A673 (cell line): ENCODE measurements around the gene ZNF319. TPM values are rescaled to one million over a fixed set of nuclear protein-coding genes. Genes with fewer than 3 reads are reported as not detected.

Source experiments
- BruUV-seq: library from RNA; stranded (reverse); fragments of 400-500 nt; replicated peaks from 2 replicates; lab custom pipeline; 2021; lab: Mats Ljungman, UMichigan
- CTCF ChIA-PET: fragments of 300-600 bp; sonication (Branson Sonifier 250); formaldehyde crosslinking; loops from one replicate; lab custom pipeline; 2022; ENCODE audit warnings: antibody characterized with exemption; lab: Charles Lee
- POLR2A ChIA-PET: fragments of 300-600 bp; sonication (Branson Sonifier 250); formaldehyde crosslinking; loops from one replicate; lab custom pipeline; 2022; ENCODE audit warnings: antibody characterized with exemption; ENCODE audit not compliant: low non-redundant PET; lab: Charles Lee
- DNase-seq: peaks from one replicate; pipeline ENCODE4 v3.0.0-alpha.2; 2015; ENCODE audit warnings: low spot score
- H3K27ac ChIP-seq: fragments of 200-600 bp; sonication (generic); 2 replicates; pipeline ENCODE4 v1.5.1; 2016; ENCODE audit warnings: mixed run types, low read depth, mild to moderate bottlenecking, mixed read lengths, antibody characterized with exemption, low read length; ENCODE audit not compliant: poor library complexity, severe bottlenecking
- H3K27me3 ChIP-seq: fragments of 200-600 bp; sonication (generic); replicated peaks from 2 replicates; pipeline ENCODE4 v1.6.1; 2017; ENCODE audit warnings: mixed run types, low read depth, mild to moderate bottlenecking, mixed read lengths, antibody characterized with exemption, low read length; ENCODE audit not compliant: insufficient read depth, poor library complexity
- H3K36me3 ChIP-seq: fragments of 200-600 bp; sonication (generic); 2 replicates; pipeline ENCODE4 v1.6.1; 2016; ENCODE audit warnings: mixed run types, mild to moderate bottlenecking, mixed read lengths, antibody characterized with exemption, low read length; ENCODE audit not compliant: insufficient read depth, poor library complexity, severe bottlenecking
- H3K4me1 ChIP-seq: fragments of 200-600 bp; sonication (generic); 2 replicates; pipeline ENCODE4 v1.6.1; 2017; ENCODE audit warnings: mixed run types, mild to moderate bottlenecking, mixed read lengths, antibody characterized with exemption, low read length; ENCODE audit not compliant: insufficient read depth, poor library complexity, severe bottlenecking
- H3K4me3 ChIP-seq: fragments of 200-600 bp; sonication (generic); 2 replicates; pipeline ENCODE4 v1.5.1; 2016; ENCODE audit warnings: low read depth, mixed run types, mild to moderate bottlenecking, mixed read lengths, low read length; ENCODE audit not compliant: poor library complexity, severe bottlenecking
- H3K9me3 ChIP-seq: fragments of 200-600 bp; sonication (generic); 2 replicates; pipeline ENCODE4 v1.6.1; 2016; ENCODE audit warnings: mixed run types, low read depth, mild to moderate bottlenecking, mixed read lengths, antibody characterized with exemption, low read length; ENCODE audit not compliant: poor library complexity, severe bottlenecking
- CTCF ChIP-seq: fragments of 300-800, 200-600 bp; sonication (generic); conservative IDR thresholded peaks from 2 replicates; pipeline ENCODE4 v1.5.1; 2017; ENCODE audit warnings: low read depth, mild to moderate bottlenecking, antibody characterized with exemption, low read length, moderate library complexity, mixed read lengths
- EZH2 ChIP-seq: fragments of 200-600 bp; sonication (generic); IDR thresholded peaks from 2 replicates; pipeline ENCODE4 v1.6.1; 2017; ENCODE audit warnings: borderline replicate concordance, low read depth, mild to moderate bottlenecking, mixed read lengths, antibody characterized with exemption, low read length; ENCODE audit not compliant: poor library complexity, severe bottlenecking
- intact Hi-C: fragments of 100-400 bp; cut with micrococcal nuclease; formaldehyde crosslinking; loops from one replicate; pipeline ENCODE4 v1.10.0; 2022; ENCODE audit not compliant: unreplicated experiment
- total RNA-seq: library from RNA; stranded (reverse); gene quantifications from 2 replicates; pipeline ENCODE4 v1.2.3, GENCODE V29; 2021

ZNF319 gene
- total RNA-seq, 1 experiment from 2014 or later, result 12.9 TPM

GRCh38 chr16:58039829-58040495 is 39.5 kb upstream of the ZNF319 start:
- Histone ChIP-seq H3K27ac (no peak overlapping the region), H3K9me3 (no peaks in the 10 kb centered on the region), H3K27me3 (no peaks in the 10 kb centered on the region), H3K36me3 (no peaks in the 10 kb centered on the region), H3K4me3 (no peak overlapping the region), H3K4me1 (no peaks in the 10 kb centered on the region)
- DNase-seq, result no peak
- ChIA-PET POLR2A (no interaction called here), CTCF (no interaction called here)
- no TSS peak for BruUV-seq
- TF ChIP-seq CTCF, result no peak
- no peak for TF ChIP-seq EZH2
- intact Hi-C loops, result no loop called here

- intact Hi-C loops, result no loop called here
- no TSS peak for BruUV-seq
- Histone ChIP-seq H3K4me3 (no peak overlapping the region), H3K27me3 (no peaks in the 10 kb centered on the region), H3K27ac (no peak overlapping the region), H3K9me3 (no peaks in the 10 kb centered on the region), H3K4me1 (no peaks in the 10 kb centered on the region), H3K36me3 (no peaks in the 10 kb centered on the region)
- ChIA-PET CTCF (no interaction called here), POLR2A (no interaction called here)
- TF ChIP-seq EZH2, result no peak
- no peak for TF ChIP-seq CTCF
- no peak for DNase-seq
Measured at GRCh38 chr16:58038219-58038641, 37.8 kb upstream of the ZNF319 start.

GRCh38 chr16:58037365-58038057 is 37.0 kb upstream of the ZNF319 start:
- no peaks in the 10 kb centered on the region for H3K4me1 ChIP-seq
- TF ChIP-seq CTCF (no peak), EZH2 (no peak)
- no peaks in the 10 kb centered on the region for H3K36me3 ChIP-seq
- H3K27me3 ChIP-seq, result no peaks in the 10 kb centered on the region
- no peak overlapping the region for H3K27ac ChIP-seq
- H3K4me3 ChIP-seq, result no peak overlapping the region
- POLR2A ChIA-PET, result no interaction called here
- DNase-seq, result no peak
- intact Hi-C loops, result no loop called here
- no TSS peak for BruUV-seq
- H3K9me3 ChIP-seq, result no peaks in the 10 kb centered on the region
- CTCF ChIA-PET, result no interaction called here
